ENCODE results near the gene CNTNAP2. TPM values are rescaled to one million over a fixed set of nuclear protein-coding genes. Genes with fewer than 3 reads are reported as not detected.

CNTNAP2 gene
- total and polyA plus RNA-seq, 12 donors: 0.07 to 0.77 (median 0.24) TPM

- intact Hi-C loops (cut with DNase I): no loop called here
- ATAC-seq (no peak), DNase-seq (no peak)
- H3K27me3 ChIP-seq: no peaks in the 10 kb centered on the region
- no peaks in the 10 kb centered on the region for H3K36me3 ChIP-seq
- no peaks in the 10 kb centered on the region for H3K4me1 ChIP-seq
- no peak overlapping the region for H3K27ac ChIP-seq
- H3K4me3 ChIP-seq: no peak overlapping the region
- TF ChIP-seq CTCF (IDR thresholded peaks at IDR 0.05): no peak
- peaks cover 0 to 3% (median 0%) of the 10 kb centered on the region in 11 donors for H3K9me3 ChIP-seq
- WGBS, 2 donors: 65 to 66% methylated on average over 9 of the region's 9 CpGs
Measured at GRCh38 chr7:146216396-146217041, 99.9 kb downstream of the CNTNAP2 start.

- no peaks in the 10 kb centered on the region for H3K27me3 ChIP-seq
- WGBS, 2 donors: 66 to 87% methylated on average over 1 of the region's 1 CpG
- ATAC-seq (no peak), DNase-seq (no peak)
- TF ChIP-seq CTCF (IDR thresholded peaks at IDR 0.05): no peak
- H3K4me3 ChIP-seq: no peak overlapping the region
- intact Hi-C loops (cut with DNase I): no loop called here
- no peaks in the 10 kb centered on the region for H3K4me1 ChIP-seq
- peaks cover 0 to 5% (median 0%) of the 10 kb centered on the region in 11 donors for H3K9me3 ChIP-seq
- H3K27ac ChIP-seq: no peak overlapping the region
- H3K36me3 ChIP-seq: no peaks in the 10 kb centered on the region
Measured at GRCh38 chr7:146223851-146224250, 107.2 kb downstream of the CNTNAP2 start.

- no peak overlapping the region for H3K4me3 ChIP-seq
- WGBS, 2 donors: 76 to 83% methylated on average over 2 of the region's 2 CpGs
- no peak overlapping the region for H3K27ac ChIP-seq
- H3K27me3 ChIP-seq: no peaks in the 10 kb centered on the region
- H3K4me1 ChIP-seq: no peaks in the 10 kb centered on the region
- H3K36me3 ChIP-seq: no peaks in the 10 kb centered on the region
- intact Hi-C loops (cut with DNase I): no loop called here
- DNase-seq: no peak
- H3K9me3 ChIP-seq: peaks cover 0 to 9% (median 0%) of the 10 kb centered on the region in 11 donors
- ATAC-seq: no peak
- no peak for TF ChIP-seq CTCF (IDR thresholded peaks at IDR 0.05)
Measured at GRCh38 chr7:146232604-146233003, 116.0 kb downstream of the CNTNAP2 start.

DNA sequence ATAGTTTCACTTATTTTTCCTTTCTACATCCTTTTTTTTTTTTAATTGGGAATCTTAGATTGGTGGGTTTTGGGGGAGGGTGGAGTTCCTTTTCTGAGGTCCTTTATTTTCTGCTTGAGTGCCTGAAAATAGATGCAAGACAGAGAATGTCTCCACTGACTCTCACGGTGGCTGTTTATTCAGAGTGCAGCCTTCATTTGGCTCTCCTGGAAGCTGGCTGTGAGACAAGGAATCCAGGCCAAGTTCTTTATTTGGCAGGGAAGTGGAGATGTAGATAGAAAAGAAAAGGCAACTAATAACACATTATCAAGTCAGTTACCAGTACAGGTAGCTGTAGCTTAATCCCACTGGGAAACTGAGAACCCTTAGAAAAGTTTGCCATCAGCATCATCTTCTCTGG lies 118.6 kb downstream of the CNTNAP2 start:
- Histone ChIP-seq H3K27me3 (no peaks in the 10 kb centered on the region), H3K9me3 (peaks cover 0 to 9% (median 0%) of the 10 kb centered on the region in 11 donors), H3K36me3 (no peaks in the 10 kb centered on the region), H3K4me1 (no peaks in the 10 kb centered on the region), H3K4me3 (no peak overlapping the region), H3K27ac (no peak overlapping the region)
- DNase-seq (no peak), ATAC-seq (peak in 2 of 8 donors; percentile 59 to 73)
- intact Hi-C loops (cut with DNase I): no loop called here
- no peak for TF ChIP-seq CTCF (IDR thresholded peaks at IDR 0.05)
- WGBS, 2 donors: 9 to 14% methylated on average over 1 of the region's 1 CpG

Measured in heart right ventricle (tissue), 16 donors.